Hepatocyte (in vitro differentiated cells): ENCODE results near the gene SHOC2.

ENCODE experiments used
- EZH2 ChIP-seq: fragments of 200-600 bp; sonication (generic); IDR thresholded peaks from 2 replicates; pipeline ENCODE4 v1.6.1; 2016; ENCODE audit warnings: antibody characterized with exemption, mild to moderate bottlenecking, borderline replicate concordance
- EZH2phosphoT487 ChIP-seq: fragments of 200-600 bp; sonication (generic); IDR thresholded peaks from one replicate; pipeline ENCODE4 v1.6.1; 2018; ENCODE audit warnings: antibody characterized with exemption, mild to moderate bottlenecking, low read depth, moderate library complexity; ENCODE audit not compliant: unreplicated experiment, severe bottlenecking
- TF ChIP-seq, protein P1 (sequence below): fragments of 200-600 bp; sonication (generic); IDR thresholded peaks from 2 replicates; pipeline ENCODE4 v1.5.1; 2016; ENCODE audit warnings: antibody characterized with exemption, mild to moderate bottlenecking; ENCODE audit not compliant: poor library complexity

DNA sequence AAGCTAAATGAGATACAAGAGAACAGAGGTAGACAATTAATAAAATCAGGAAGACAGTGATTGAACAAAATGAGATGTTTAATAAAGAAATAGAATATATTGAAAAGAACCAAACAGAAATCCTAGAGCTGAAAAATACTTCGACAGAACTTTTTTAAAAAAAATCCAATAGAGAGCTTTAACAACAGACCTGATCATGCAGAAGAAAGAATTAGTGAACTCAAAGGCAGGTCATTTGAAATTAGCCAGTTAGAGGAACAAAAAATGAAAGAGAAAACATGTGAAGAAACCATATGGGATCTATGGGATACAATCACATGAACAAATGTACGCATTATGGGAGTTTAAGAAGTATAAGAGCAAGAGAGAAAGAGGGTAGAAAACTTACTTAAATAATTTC lies 120.1 kb downstream of the SHOC2 start:
- TF ChIP-seq EZH2, result no peak
- no peak for TF ChIP-seq EZH2phosphoT487
- TF ChIP-seq, protein P1, sequence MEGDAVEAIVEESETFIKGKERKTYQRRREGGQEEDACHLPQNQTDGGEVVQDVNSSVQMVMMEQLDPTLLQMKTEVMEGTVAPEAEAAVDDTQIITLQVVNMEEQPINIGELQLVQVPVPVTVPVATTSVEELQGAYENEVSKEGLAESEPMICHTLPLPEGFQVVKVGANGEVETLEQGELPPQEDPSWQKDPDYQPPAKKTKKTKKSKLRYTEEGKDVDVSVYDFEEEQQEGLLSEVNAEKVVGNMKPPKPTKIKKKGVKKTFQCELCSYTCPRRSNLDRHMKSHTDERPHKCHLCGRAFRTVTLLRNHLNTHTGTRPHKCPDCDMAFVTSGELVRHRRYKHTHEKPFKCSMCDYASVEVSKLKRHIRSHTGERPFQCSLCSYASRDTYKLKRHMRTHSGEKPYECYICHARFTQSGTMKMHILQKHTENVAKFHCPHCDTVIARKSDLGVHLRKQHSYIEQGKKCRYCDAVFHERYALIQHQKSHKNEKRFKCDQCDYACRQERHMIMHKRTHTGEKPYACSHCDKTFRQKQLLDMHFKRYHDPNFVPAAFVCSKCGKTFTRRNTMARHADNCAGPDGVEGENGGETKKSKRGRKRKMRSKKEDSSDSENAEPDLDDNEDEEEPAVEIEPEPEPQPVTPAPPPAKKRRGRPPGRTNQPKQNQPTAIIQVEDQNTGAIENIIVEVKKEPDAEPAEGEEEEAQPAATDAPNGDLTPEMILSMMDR, result no peak
